Ishikawa (cell line): Measurements from ENCODE around the gene LRRC10B.

Experiments
- CEBPB ChIP-seq: IDR thresholded peaks from 2 replicates; pipeline ENCODE4 v1.6.1; 2012
- CREB1 ChIP-seq: IDR thresholded peaks from 2 replicates; pipeline ENCODE4 v1.6.1; 2012; ENCODE audit warnings: low read depth
- EGR1 ChIP-seq: IDR thresholded peaks from 2 replicates; pipeline ENCODE4 v1.6.1; 2012
- EP300 ChIP-seq: IDR thresholded peaks from 2 replicates; pipeline ENCODE4 v1.6.1; 2012; ENCODE audit warnings: borderline replicate concordance
- FOXM1 ChIP-seq: IDR thresholded peaks from 2 replicates; pipeline ENCODE4 v1.6.1; 2012; ENCODE audit warnings: low read depth, borderline replicate concordance
- MAX ChIP-seq: IDR thresholded peaks from 2 replicates; pipeline ENCODE4 v1.6.1; 2012
- NFIC ChIP-seq: IDR thresholded peaks from 2 replicates; pipeline ENCODE4 v1.6.1; 2012
- RAD21 ChIP-seq: IDR thresholded peaks from 2 replicates; pipeline ENCODE4 v1.6.1; 2012; ENCODE audit warnings: low read depth
- REST ChIP-seq: IDR thresholded peaks from 2 replicates; pipeline ENCODE4 v1.6.1; 2012; ENCODE audit warnings: low read depth, mild to moderate bottlenecking
- TAF1 ChIP-seq: IDR thresholded peaks from 2 replicates; pipeline ENCODE4 v1.6.1; 2012; ENCODE audit warnings: low read depth, mild to moderate bottlenecking
- TCF12 ChIP-seq: IDR thresholded peaks from 2 replicates; pipeline ENCODE4 v1.6.1; 2012; ENCODE audit warnings: low read depth
- TEAD4 ChIP-seq: IDR thresholded peaks from 2 replicates; pipeline ENCODE4 v1.6.1; 2012
- USF1 ChIP-seq: IDR thresholded peaks from 2 replicates; pipeline ENCODE4 v1.6.1; 2012
- YY1 ChIP-seq: IDR thresholded peaks from 2 replicates; pipeline ENCODE4 v1.6.1; 2012; ENCODE audit warnings: low read depth
- ZBTB7A ChIP-seq: IDR thresholded peaks from 2 replicates; pipeline ENCODE4 v1.6.1; 2012; ENCODE audit warnings: low read depth

Gene LRRC10B

DNA sequence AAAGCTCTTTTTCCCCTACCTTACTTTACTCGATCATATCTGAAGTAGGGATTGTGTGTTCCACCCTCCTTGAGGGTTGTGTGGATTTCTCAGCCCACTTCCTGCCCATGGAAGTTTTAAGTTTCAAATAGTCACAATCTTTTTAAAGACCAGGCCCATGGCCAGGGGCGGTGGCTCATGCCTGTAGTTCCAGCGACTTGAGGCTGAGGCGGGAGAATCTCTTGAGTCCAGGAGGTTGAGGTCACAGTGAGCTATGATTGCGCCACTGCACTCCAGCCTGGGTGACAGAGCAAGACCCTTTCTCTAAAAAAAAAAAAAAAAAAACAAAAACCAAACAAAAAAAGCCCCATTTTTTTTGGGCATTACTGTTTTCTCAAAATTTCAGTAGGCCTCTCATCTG, 36.3 kb upstream of the LRRC10B start:
- no peak for TF ChIP-seq TAF1
- no peak for TF ChIP-seq USF1
- no peak for TF ChIP-seq TCF12
- no peak for TF ChIP-seq ZBTB7A
- TF ChIP-seq TEAD4: no peak
- TF ChIP-seq RAD21: no peak
- no peak for TF ChIP-seq YY1
- TF ChIP-seq REST: no peak
- no peak for TF ChIP-seq EGR1
- TF ChIP-seq FOXM1: no peak

DNA sequence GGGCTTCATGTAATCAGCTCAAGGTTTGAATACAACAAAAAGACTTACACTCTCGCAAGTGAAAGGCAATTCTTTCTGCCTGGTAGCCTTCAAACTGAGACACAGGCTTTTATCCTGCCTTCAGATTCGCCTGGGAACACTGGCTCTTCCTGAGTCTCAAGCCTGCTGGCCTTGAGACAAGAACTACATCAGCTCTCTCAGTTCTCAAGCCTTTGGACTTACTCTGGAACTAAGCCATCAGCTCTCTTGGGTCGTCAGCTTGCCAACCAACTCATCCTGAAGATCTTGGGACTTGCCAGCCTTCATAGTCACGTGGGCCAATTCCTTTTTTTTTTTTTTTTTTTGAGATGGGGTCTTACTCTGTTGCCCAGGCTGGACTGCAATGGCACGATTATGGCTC, 35.7 kb upstream of the LRRC10B start:
- TF ChIP-seq YY1: no peak
- TF ChIP-seq TEAD4: no peak
- no peak for TF ChIP-seq NFIC
- no peak for TF ChIP-seq CREB1
- no peak for TF ChIP-seq EP300
- TF ChIP-seq EGR1: no peak
- TF ChIP-seq CEBPB: no peak
- TF ChIP-seq USF1: no peak
- no peak for TF ChIP-seq ZBTB7A
- TF ChIP-seq FOXM1: no peak
- TF ChIP-seq TAF1: no peak
- no peak for TF ChIP-seq MAX
- TF ChIP-seq TCF12: no peak
- TF ChIP-seq RAD21: no peak
- TF ChIP-seq REST: no peak

GRCh38 chr11:61473370-61474012, 35.1 kb upstream of the LRRC10B start:
- no peak for TF ChIP-seq NFIC
- TF ChIP-seq EGR1: no peak
- TF ChIP-seq CEBPB: no peak
- TF ChIP-seq MAX: no peak
- no peak for TF ChIP-seq CREB1
- TF ChIP-seq TEAD4: no peak
- no peak for TF ChIP-seq TCF12
- no peak for TF ChIP-seq ZBTB7A

DNA sequence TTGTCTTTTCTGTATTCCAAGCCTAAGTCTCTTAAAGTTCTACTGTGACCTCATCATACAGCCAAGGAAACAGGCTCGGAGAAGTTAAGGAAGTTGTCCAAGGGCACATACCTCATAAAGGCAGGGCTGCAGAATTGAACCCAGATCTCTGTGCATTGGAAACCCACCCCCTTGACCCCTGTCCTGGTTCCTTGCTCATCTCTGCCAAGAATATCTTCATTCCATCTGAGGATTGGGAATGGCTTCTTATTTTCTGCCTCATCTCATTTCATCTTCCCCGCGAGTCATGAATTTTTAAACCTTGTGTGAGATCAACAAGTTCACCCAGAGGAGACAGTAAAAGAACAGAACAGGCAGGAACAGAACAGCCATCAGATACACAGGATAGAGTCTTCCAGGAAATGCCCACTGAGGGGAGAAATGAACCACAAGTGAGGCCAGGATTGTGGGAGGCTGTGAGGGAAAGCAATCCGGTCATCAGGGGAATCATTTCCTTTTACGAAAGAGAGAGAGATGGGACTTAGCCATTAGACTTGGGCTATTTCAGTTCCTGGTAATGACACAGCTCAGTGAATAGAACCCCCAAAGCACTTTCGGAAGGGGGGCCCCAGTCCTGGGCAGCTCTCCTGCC, 34.4 kb upstream of the LRRC10B start:
- TF ChIP-seq REST (no peak), YY1 (no peak), RAD21 (no peak), CREB1 (no peak), USF1 (no peak), NFIC (no peak), TCF12 (no peak), CEBPB (no peak)
